Activated T-helper 17 cell treated with anti-CD3 and anti-CD28 coated beads, Interleukin-2, amount 50 U/mL, for 72 hours (primary cell): ENCODE measurements around the gene CCDC34. TPM values are rescaled to one million over a fixed set of nuclear protein-coding genes. Genes with fewer than 3 reads are reported as not detected.

Experiments
- ATAC-seq: fragments of 150-1000 bp; cut with Tn5 transposase; replicated peaks from 2 replicates; pipeline ENCODE4 v1.10.0; 2021; ENCODE audit warnings: mild to moderate bottlenecking, moderate library complexity
- H3K27ac Mint-ChIP-seq: one replicate; pipeline ENCODE4 v1.8.0; 2022; ENCODE audit warnings: mixed read lengths
- H3K27me3 Mint-ChIP-seq: one replicate; pipeline ENCODE4 v1.8.0; 2022; ENCODE audit warnings: mixed read lengths
- H3K36me3 Mint-ChIP-seq: one replicate; pipeline ENCODE4 v1.8.0; 2022; ENCODE audit warnings: low read depth, mild to moderate bottlenecking, mixed read lengths
- H3K4me1 Mint-ChIP-seq: one replicate; pipeline ENCODE4 v1.8.0; 2022; ENCODE audit warnings: mixed read lengths
- H3K4me3 Mint-ChIP-seq: one replicate; pipeline ENCODE4 v1.8.0; 2022; ENCODE audit warnings: mild to moderate bottlenecking, mixed read lengths
- H3K9me3 Mint-ChIP-seq: one replicate; pipeline ENCODE4 v1.8.0; 2022; ENCODE audit warnings: mixed read lengths
- total RNA-seq, 2 donors: library from RNA; stranded (reverse); gene quantifications; one replicate each; pipeline ENCODE4 v1.2.3, GENCODE V29; 2022

CCDC34 gene
- total RNA-seq, 2 donors from 2014 or later = 9.8 to 19.1 TPM

DNA sequence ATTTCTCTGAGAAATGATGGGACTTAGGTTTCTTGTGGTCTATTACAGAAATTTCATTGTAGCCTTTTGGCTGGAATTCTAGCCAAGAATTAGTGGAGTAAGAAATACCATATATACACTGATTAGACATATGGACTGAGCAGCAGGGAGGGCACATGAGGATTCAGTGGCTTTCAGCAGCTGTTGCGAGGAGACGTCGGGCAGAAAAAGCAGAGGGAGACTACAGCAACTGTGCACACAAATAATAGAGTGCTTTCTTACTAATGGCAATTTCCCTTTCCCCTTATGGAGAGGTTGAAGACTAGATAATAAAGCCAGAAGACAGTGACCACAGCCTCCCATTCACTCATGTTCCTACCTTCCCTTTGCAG is 35.4 kb upstream of the CCDC34 start:
- H3K36me3 Mint-ChIP-seq = no peaks in the 10 kb centered on the region
- peaks cover 3% of the 10 kb centered on the region for H3K27me3 Mint-ChIP-seq

GRCh38 chr11:27397624-27398399 is 34.8 kb upstream of the CCDC34 start:
- H3K9me3 Mint-ChIP-seq = no peaks in the 10 kb centered on the region
- no peaks in the 10 kb centered on the region for H3K36me3 Mint-ChIP-seq
- no peak for ATAC-seq
- H3K27ac Mint-ChIP-seq = no peak overlapping the region
- H3K4me3 Mint-ChIP-seq = no peak overlapping the region
- no peaks in the 10 kb centered on the region for H3K4me1 Mint-ChIP-seq
- peaks cover 3% of the 10 kb centered on the region for H3K27me3 Mint-ChIP-seq

More for the DNA sequence above, 35.4 kb upstream of the CCDC34 start:
- no peaks in the 10 kb centered on the region for H3K9me3 Mint-ChIP-seq
- no peak overlapping the region for H3K4me3 Mint-ChIP-seq
- H3K27ac Mint-ChIP-seq = no peak overlapping the region
- no peaks in the 10 kb centered on the region for H3K4me1 Mint-ChIP-seq
- ATAC-seq = no peak

- H3K4me1 Mint-ChIP-seq = no peaks in the 10 kb centered on the region
These were observed 33.3 kb upstream of the CCDC34 start for GRCh38 chr11:27396259-27396839.

GRCh38 chr11:27395556-27396258 is 32.7 kb upstream of the CCDC34 start:
- no peaks in the 10 kb centered on the region for H3K27me3 Mint-ChIP-seq
- no peaks in the 10 kb centered on the region for H3K4me1 Mint-ChIP-seq
- ATAC-seq = no peak
- H3K36me3 Mint-ChIP-seq = no peaks in the 10 kb centered on the region
- H3K4me3 Mint-ChIP-seq = no peak overlapping the region
- no peak overlapping the region for H3K27ac Mint-ChIP-seq
- H3K9me3 Mint-ChIP-seq = no peaks in the 10 kb centered on the region

More at GRCh38 chr11:27396259-27396839, 33.3 kb upstream of the CCDC34 start:
- Mint-ChIP-seq H3K27ac (no peak overlapping the region), H3K36me3 (no peaks in the 10 kb centered on the region), H3K4me3 (no peak overlapping the region), H3K27me3 (no peaks in the 10 kb centered on the region), H3K9me3 (no peaks in the 10 kb centered on the region)
- no peak for ATAC-seq

DNA sequence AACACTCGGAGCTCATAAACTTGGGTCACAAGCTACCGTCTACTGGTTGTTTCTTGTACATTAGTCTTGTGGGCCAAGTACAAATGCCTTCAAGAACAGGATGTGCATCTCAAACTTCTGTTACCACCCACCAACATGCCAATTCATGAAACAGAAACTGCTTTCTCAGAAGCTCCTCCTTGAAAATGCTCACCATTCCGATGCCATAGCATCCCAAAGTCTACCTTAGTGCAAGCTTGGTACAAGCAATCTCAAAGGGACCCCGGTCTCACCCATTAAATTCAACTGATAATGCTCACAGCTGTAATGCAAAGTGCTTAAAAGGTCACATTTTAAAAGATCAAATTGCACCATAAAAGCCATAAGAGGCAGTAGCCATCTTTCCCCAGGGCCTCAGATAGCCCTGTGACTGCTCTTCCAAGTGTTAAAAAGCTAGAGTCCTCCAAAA is 31.8 kb upstream of the CCDC34 start:
- H3K27ac Mint-ChIP-seq = no peak overlapping the region
- ATAC-seq = no peak
- H3K4me3 Mint-ChIP-seq = no peak overlapping the region
- H3K27me3 Mint-ChIP-seq = no peaks in the 10 kb centered on the region
- H3K36me3 Mint-ChIP-seq = no peaks in the 10 kb centered on the region
- H3K9me3 Mint-ChIP-seq = no peaks in the 10 kb centered on the region
- no peaks in the 10 kb centered on the region for H3K4me1 Mint-ChIP-seq

- no peak overlapping the region for H3K4me3 Mint-ChIP-seq
- no peaks in the 10 kb centered on the region for H3K27me3 Mint-ChIP-seq
- no peak for ATAC-seq
- no peaks in the 10 kb centered on the region for H3K9me3 Mint-ChIP-seq
- H3K4me1 Mint-ChIP-seq = no peaks in the 10 kb centered on the region
- H3K36me3 Mint-ChIP-seq = no peaks in the 10 kb centered on the region
- H3K27ac Mint-ChIP-seq = no peak overlapping the region
These were observed 29.5 kb upstream of the CCDC34 start for GRCh38 chr11:27392278-27393114.

DNA sequence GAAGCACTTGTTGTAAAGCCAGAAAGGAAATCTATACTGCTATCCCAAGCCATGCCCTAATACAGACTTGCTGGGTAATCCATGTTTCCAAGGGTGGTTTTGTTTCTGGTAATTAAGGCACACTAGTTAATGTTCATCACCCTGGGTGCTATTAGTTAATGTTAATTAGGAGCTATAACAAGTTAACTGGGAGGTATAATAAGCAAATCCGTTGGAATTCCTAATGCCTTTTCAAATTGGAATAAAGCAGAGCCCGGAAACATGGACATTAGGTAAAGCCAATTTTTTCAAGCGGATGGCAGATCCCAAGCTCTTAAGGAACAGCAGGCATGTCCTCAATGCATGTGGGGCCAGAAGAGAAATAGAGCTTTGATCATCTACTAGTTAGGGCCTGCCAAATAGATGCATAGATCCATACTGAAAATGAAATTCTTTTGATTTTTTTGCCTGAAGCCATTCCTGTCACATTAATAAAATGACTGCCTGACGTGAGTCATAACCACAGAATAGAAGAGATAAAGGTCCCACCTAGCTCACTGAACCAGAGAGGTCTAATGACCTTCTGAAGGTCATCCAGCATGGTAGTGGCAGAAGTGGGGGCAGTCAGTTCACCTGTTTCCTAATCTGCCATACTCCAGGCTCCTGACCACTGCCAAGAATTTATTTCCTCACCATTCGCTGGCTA is 28.5 kb upstream of the CCDC34 start:
- Mint-ChIP-seq H3K27ac (no peak overlapping the region), H3K36me3 (no peaks in the 10 kb centered on the region), H3K4me1 (no peaks in the 10 kb centered on the region), H3K27me3 (no peaks in the 10 kb centered on the region), H3K9me3 (no peaks in the 10 kb centered on the region), H3K4me3 (no peak overlapping the region)
- ATAC-seq = no peak

- H3K27me3 Mint-ChIP-seq = no peaks in the 10 kb centered on the region
- no peak overlapping the region for H3K4me3 Mint-ChIP-seq
- H3K4me1 Mint-ChIP-seq = no peaks in the 10 kb centered on the region
- no peak overlapping the region for H3K27ac Mint-ChIP-seq
- H3K36me3 Mint-ChIP-seq = no peaks in the 10 kb centered on the region
- H3K9me3 Mint-ChIP-seq = no peaks in the 10 kb centered on the region
- ATAC-seq = no peak
These were observed 27.6 kb upstream of the CCDC34 start for GRCh38 chr11:27390318-27391295.

- Mint-ChIP-seq H3K4me1 (no peaks in the 10 kb centered on the region), H3K36me3 (no peaks in the 10 kb centered on the region), H3K27ac (no peak overlapping the region), H3K4me3 (no peak overlapping the region), H3K27me3 (no peaks in the 10 kb centered on the region), H3K9me3 (no peaks in the 10 kb centered on the region)
- peak; percentile 49 for ATAC-seq
These were observed 25.9 kb upstream of the CCDC34 start for GRCh38 chr11:27388869-27389268.

DNA sequence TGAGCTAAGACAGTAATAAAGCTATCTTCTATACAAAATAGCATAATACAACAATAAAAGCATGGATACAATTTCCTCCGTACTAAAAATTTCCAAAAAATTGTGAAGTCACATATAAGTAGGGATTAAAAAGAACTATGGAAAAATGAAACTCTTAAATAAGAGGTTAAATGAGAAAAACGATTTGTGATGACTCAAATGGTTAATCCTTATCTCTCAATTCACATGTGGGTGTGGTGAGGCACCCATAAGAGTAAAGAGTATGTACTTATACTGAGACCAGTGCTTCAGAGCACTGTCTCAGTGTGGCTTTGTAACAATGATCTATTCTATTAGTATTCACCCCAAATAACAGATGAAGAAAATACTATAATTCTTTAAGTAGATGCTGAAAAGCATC is 25.0 kb upstream of the CCDC34 start:
- H3K9me3 Mint-ChIP-seq = no peaks in the 10 kb centered on the region
- H3K36me3 Mint-ChIP-seq = no peaks in the 10 kb centered on the region
- H3K4me1 Mint-ChIP-seq = no peaks in the 10 kb centered on the region
- no peak overlapping the region for H3K27ac Mint-ChIP-seq
- peak; percentile 71 for ATAC-seq
- no peaks in the 10 kb centered on the region for H3K27me3 Mint-ChIP-seq
- H3K4me3 Mint-ChIP-seq = no peak overlapping the region

DNA sequence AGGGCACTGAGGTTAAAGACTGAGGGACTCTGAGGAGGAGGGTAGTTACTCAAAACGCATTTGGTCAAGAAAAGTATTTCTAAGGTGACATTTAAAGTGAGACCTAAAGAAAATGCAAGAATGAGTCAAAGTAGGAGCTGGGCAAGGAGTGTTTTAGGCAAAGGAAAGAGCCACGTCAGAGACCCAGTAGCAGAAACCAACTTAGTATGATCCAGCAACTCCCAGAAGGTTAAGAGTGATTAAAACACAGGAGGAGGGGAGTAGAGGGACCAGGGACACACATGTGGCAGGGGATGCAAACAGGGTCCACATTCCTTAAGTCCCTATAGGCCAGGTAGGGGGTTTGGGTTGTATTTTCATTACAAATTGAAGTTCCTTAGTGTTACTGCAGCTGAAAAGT is 24.3 kb upstream of the CCDC34 start:
- peak; percentile 75 for ATAC-seq

DNA sequence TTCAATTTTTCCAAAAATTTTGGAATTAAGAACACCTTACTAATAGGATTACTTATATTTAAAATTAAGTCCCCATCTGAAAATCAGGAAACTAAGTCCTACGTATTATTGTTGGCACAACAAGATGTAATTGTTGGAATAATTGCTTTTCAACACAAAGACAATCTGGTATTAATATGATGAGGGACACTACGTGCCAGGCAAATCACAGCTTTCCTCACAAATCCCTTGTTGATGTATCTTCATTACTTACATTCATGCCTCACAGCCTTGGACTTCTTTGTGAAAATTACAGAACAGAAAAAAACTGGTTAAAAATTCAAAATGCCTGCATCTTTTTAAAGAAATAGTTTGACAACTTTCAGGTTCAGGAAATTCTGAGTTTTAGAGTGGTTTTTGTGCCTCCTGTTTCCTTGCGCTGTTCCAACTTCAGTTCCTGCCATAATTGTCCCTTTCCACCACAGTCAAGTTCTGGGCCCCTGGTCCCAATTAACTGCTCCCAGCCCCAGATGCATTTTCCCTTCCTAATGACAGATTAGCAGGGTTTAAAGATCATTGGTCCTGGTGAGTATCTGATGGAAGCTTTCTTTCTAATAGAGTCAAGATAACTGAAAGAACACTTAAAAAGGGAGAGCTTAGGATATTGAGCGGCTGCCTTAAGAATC is 23.3 kb upstream of the CCDC34 start:
- ATAC-seq = no peak
- no peak overlapping the region for H3K27ac Mint-ChIP-seq
- H3K4me1 Mint-ChIP-seq = no peaks in the 10 kb centered on the region
- H3K27me3 Mint-ChIP-seq = no peaks in the 10 kb centered on the region
- no peak overlapping the region for H3K4me3 Mint-ChIP-seq
- H3K9me3 Mint-ChIP-seq = no peaks in the 10 kb centered on the region
- H3K36me3 Mint-ChIP-seq = no peaks in the 10 kb centered on the region

More for the DNA sequence above, 24.3 kb upstream of the CCDC34 start:
- no peaks in the 10 kb centered on the region for H3K36me3 Mint-ChIP-seq
- no peaks in the 10 kb centered on the region for H3K4me1 Mint-ChIP-seq
- H3K27ac Mint-ChIP-seq = no peak overlapping the region
- H3K4me3 Mint-ChIP-seq = no peak overlapping the region
- H3K27me3 Mint-ChIP-seq = no peaks in the 10 kb centered on the region
- no peaks in the 10 kb centered on the region for H3K9me3 Mint-ChIP-seq

GRCh38 chr11:27385245-27385644 is 22.2 kb upstream of the CCDC34 start:
- Mint-ChIP-seq H3K36me3 (no peaks in the 10 kb centered on the region), H3K4me1 (no peaks in the 10 kb centered on the region), H3K4me3 (no peak overlapping the region), H3K9me3 (no peaks in the 10 kb centered on the region), H3K27me3 (no peaks in the 10 kb centered on the region), H3K27ac (no peak overlapping the region)
- ATAC-seq = no peak
